OCI-M2 (cell line): Measurements from ENCODE around the gene JMJD4.

Experiments
- DNase-seq: peaks from one replicate; lab custom pipeline; 2025; ENCODE audit not compliant: unreplicated experiment; lab: John Stamatoyannopoulos, UW

JMJD4 gene

GRCh38 chr1:227769047-227769935 lies 34.2 kb upstream of the JMJD4 start:
- DNase-seq: no peak

GRCh38 chr1:227768640-227769039 lies 33.5 kb upstream of the JMJD4 start:
- no peak for DNase-seq

- no peak for DNase-seq
Observed at GRCh38 chr1:227768125-227768439, 33.0 kb upstream of the JMJD4 start.

DNA sequence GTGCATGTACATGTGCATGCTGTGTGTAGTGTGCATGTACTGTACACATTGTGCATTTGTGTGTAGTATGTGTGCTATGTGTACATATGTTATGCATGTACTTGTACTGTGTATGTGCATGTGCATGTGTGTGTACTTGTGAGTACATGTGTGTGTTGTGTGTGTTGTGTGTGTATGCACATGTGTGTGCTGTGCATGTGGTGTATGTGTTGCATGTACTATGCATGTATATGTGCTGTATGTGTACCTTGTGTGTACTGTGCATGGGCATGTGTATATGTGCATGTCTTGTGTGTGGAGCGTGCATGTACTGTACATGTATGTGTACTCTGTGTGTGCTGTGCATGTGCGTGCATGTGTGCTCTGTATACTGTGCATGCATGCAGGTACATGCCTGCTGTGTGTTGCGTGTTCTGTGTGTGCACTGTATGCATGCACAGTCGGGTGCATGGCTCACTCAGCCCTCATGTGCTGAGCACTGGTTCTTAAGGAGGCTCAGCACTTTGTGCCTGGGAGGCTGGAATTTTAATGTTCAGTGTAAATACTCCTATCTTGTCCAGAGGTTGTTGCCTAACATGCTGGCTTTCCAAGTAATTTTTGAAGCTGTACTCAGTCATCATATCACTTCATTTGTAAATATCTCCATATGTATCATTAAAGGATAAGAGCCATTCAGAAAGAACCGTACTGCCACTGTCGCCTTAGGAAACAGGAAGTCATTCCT lies 32.5 kb upstream of the JMJD4 start:
- DNase-seq: no peak

- no peak for DNase-seq
Observed at GRCh38 chr1:227766653-227767277, 31.7 kb upstream of the JMJD4 start.

- DNase-seq: no peak
Observed at GRCh38 chr1:227766015-227766634, 31.0 kb upstream of the JMJD4 start.

- DNase-seq: no peak
Observed at GRCh38 chr1:227765261-227766014, 30.3 kb upstream of the JMJD4 start.

GRCh38 chr1:227764019-227764391 lies 28.9 kb upstream of the JMJD4 start:
- DNase-seq: no peak

GRCh38 chr1:227763246-227764018 lies 28.3 kb upstream of the JMJD4 start:
- DNase-seq: no peak

DNA sequence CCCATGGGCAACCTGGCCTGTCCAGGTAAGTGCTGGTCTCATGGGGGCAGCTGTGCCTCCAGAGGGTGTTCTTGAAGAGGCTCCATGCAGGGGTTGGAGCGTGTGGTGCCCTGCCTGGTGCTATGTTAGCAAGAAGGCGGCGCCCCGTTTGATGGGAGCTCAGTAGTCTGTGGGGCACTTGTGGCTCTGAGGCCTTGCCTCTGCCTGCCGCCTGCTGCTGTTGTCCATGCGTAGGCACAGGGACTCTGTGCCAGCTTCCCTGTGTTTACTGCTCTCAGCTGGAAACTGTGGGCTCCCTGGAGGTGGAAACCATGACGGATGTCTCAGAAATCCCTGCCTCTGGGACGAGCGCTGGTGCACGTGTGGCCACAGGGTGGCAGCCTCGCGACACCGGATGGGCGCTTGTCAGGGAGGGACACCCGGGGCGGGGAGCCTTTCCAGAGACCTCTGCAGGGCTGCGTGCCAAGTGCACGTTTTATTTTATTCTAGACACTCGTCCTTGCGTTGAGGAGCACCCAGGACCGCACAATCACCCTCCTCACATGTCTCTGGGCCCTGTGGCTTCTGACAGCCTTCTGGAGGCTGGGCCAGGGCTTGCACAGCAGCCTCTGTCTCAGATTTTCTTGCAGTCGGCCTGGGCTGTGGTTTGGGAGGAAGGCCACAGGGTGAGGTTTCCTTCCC lies 27.3 kb upstream of the JMJD4 start:
- DNase-seq: no peak

DNA sequence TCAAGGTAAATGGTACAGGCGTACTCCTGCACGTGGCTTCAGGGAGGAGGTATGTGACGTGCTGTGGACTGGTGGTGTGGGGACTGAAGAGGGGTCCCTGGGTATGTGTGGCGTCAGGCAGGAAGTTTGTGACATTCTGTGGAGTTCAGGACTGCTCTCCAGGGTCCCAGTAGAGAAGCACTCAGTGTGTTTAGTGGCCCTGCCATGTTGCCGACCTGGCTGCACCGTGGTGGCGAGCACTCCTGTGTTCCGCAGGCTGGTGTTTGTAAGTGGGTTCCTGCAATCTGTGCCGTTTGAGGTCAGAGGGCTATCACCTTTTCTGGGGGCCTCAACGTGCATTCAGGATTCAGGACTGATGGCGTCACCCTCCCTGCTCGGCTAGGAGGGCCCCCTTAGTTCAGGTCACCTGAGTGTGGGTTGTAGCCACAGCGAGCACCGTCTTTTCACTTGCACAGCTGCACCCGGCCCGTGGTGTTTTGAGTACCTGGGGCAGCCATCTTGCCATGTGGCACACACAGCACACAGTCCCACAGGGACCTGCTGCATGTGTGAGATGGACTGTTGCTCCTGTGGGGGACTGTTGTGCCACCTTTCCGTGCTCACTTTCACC lies 26.6 kb upstream of the JMJD4 start:
- DNase-seq: no peak

DNA sequence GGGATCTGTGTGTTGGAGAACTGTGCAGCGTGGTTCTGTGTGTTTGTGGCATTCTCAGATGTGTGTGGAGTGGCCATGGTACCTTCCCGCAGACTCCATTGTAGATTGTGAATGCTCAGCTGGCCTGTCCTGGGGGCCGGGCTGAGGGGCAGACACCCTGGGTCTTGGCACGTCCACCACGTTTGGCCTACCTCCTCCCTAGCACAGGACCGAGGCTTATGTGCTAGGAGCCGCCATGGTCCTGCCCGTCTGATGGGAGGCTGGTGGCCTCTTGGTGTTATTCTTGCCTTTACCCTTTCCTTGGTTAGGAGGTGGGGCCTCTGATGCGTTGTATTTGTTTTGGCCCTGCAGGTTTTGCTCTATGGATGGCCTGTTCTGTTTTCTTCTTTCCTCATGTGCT lies 25.3 kb upstream of the JMJD4 start:
- DNase-seq: no peak

DNA sequence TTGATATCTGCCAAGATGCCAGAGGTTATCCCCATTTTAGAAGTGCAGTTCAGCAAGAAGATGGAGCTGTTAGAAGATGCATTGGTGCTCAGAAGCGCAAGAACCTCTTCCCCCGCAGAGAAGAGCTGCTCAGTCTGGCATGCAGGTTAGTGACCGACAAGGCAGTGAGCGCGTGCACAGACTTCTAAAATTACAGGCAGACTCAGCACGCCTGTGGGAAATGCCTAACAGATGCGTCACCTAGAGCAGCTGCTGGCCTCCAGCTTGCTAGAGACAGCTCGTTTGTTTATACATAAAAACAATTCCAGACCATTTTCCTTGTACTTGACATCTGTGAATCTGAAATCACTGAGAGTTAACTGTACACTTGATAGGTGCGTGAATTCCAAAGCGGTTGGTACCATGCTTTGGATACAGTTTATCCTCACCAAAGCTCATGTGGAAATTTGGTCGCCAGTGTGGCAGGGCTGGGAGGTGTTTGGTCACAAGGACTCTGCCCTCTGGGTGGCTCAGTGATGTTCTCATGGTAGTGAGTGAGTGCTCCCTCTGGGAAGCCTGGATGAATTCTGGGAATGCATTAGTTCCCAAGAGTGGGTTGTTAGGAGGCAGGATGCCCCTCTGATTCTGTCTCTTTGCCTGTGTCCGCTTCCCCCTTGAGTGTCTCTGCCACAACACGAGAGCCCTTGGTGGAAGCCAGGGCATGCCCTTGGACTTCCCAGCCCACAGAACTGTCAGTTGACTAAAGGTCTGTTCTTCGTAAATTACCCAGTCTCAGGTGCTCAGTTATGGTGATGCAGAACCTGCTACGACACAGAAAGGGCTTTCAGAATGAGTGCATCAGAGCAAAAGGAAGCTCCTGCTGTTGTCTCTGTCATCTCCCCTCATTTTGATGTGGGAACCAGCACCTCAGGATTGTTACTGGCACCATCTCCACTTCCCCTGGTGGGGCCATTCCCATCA lies 24.5 kb upstream of the JMJD4 start:
- no peak for DNase-seq

DNA sequence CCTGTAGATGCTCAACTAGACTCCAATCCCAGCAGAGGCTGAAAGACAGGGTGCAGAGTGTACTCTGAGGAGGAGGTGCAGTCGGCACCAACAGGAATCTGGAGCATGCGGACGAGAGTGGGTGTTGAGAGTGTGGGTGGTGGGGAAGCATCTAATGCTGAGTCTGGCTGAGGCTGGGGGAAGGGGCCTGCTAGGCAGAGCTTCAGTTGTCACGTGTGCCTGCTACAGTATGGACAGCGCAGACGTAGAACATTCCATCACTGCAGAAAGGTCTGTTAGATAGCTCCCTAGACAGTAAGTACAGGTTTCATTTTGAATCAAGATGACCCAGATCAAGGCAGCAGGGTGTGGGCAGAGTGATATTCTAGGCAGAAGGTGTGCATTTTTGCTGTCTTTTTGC lies 23.3 kb upstream of the JMJD4 start:
- no peak for DNase-seq

DNA sequence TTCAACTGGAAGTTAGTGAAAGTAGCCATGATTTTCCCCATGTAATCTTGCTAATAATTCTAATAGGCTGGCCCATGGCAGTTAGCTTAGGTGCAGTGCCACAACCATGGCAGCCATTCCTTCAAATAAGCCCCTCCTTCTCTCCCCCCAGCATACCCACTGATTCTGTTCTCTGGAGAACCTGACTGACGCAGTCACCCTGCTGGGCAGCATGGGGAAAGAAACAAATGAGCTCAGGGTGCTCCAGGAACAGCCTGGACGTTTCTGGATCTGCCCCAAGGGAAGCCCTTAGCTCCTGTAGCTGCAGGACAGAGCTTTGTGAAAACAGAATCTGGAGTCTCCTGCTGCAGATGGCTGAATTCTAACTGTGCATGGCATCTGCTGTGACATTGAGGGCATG lies 22.7 kb upstream of the JMJD4 start:
- DNase-seq: no peak

DNA sequence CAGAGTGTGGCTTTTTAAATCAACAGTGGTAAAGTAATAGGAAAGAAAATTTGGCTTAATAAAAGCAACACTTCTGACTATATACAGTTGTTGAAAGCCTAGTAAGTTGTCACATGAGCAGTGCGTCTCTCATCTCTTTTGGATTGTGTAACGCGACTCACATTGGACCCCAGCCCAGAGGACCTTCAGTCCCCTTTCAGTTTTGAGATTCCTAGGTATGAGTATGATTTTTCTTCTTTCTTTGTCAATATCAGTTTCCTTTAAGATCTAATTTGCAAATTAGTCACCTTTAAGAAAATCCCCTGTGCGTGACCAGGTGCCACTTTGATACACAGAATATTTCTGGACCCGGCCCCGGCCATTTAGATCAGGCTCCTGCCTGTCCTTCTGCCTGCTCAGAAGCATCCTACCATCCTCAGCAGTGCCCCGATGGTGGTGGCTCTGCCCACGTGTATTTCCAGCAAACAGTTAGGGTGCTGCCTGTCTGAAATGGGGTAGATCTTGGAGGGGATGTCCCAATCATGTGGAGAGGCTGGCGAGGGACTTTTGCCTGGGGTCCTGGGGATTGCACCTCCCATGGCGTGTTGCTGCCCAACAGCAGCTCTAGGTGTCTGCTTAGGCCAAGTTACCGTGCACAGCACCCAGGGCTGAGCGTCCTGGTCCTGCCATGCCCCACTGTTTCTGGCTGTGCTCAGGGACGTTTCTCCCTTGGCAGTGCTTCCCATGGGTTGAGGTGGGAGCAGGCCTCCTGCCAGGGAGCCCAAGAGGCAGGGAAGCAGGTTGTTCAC lies 21.3 kb upstream of the JMJD4 start:
- DNase-seq: no peak

DNA sequence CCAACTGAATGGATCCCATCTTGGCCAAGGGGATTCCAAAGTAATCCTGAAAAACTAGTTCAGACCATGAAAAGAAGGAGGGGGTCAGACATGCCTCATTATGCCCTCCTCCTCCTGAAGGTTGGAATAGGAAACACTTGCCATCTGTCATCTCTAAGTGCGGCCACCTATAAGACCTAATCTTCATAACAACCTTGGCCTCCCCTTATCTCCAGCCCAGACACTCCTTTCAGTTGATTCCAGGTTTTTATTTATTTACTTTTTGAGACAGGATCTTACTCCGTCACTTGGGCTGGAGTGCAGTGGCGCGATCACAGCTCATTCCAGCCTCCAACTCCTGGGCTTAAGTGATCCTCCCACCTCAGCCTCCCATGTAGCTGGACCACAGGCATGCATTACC lies 19.9 kb upstream of the JMJD4 start:
- no peak for DNase-seq
